Fibroblast of gingiva (primary cell): ENCODE results near the gene ANKMY2.

Experiments used
- DNase-seq: peaks from one replicate; pipeline ENCODE4 v3.0.0-alpha.2; 2011; ENCODE audit warnings: low read depth

Gene ANKMY2

GRCh38 chr7:16579216-16579615 lies 66.3 kb downstream of the ANKMY2 start:
- DNase-seq: no peak

GRCh38 chr7:16571941-16572340 lies 73.6 kb downstream of the ANKMY2 start:
- no peak for DNase-seq

- DNase-seq: peak; percentile 34
Observed at GRCh38 chr7:16564909-16565426, 80.6 kb downstream of the ANKMY2 start.

- no peak for DNase-seq
Observed at GRCh38 chr7:16564023-16564380, 81.6 kb downstream of the ANKMY2 start.

DNA sequence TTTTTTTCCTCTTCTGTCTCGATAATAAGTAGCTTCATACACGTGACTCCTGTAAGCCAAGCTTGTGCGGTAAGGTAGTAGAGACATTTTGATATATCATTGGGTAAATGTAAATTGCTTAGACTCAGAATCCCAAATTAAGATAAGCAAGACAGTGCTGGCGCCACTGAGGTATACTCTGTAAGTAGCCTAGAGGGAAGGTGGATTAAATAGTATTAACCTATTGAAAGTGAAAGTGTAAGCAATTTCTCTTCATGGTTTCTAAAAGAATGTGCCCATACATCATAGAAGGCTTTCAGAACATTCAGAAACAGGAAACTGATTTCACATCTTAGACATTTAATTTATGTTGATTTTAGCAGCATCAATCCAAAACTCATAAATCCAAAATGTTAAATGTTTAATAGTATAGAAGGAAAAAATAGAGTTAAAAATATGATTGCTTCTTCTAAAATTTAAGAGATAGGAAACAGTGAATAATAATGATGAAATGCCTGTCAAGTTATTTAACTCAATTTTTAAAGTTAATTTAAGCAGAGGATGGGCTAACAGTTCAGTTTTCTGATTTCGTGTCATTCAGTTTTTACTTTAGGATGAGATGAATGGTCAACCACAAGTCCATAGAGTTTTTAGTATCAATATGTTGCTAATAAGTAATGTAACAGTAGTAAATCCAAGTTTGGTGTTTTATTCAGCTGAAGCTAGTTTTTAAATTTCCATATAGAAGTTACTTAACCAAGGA lies 82.1 kb downstream of the ANKMY2 start:
- DNase-seq: no peak

DNA sequence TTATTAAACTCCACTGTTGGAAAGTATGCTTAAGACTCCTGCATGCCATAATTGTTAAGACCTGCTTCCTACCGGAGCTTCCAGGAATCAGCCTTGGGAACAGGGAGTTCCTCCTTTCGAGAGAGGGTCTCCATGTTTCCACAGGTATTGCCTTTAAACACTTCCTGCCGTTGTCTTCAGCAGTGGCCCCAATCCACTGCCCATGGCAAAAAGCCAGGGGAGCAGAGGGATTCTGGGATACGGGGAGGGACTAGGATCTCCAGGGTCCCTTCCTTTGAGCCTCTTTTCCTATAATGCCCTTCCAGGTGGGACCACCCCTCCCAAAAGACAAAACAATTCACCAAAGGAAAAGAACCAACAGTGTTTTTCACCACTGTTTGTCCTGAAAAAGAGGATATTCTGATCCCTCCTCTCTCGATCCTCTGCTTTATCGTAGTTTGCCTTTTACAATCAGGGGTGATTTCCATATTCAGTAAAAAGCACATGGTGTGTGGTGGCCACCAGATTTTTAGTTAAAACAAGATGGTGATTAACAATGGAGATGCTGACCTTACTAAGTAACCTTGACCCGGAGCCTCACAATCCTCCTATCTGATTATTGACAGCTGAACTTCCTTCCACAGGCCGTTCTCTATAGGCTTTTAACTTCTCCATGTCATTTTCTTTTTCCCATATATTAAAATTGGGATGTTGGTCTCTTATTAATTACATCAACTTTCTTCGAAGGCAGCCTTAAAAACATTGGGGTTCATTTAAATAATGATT lies 82.9 kb downstream of the ANKMY2 start:
- no peak for DNase-seq

DNA sequence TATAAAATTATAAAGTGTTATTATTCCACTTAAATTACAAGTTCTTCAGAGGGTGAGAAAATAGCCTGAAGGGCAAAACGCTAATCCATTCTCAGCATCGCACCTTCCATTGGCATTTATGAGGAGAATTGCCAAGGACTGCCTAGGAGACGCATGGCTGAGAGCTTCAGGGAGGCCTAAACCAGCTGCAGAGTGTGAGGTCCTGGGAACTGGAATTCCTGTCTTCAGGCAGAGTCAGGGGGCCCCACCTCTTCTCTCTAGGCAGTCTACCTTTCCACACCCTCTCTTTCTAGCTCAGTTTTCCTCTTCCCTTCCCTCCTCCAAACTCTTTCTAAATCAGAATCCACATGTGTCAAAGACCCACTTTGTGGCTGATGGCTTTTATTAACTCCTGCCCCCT lies 83.6 kb downstream of the ANKMY2 start:
- DNase-seq: no peak

DNA sequence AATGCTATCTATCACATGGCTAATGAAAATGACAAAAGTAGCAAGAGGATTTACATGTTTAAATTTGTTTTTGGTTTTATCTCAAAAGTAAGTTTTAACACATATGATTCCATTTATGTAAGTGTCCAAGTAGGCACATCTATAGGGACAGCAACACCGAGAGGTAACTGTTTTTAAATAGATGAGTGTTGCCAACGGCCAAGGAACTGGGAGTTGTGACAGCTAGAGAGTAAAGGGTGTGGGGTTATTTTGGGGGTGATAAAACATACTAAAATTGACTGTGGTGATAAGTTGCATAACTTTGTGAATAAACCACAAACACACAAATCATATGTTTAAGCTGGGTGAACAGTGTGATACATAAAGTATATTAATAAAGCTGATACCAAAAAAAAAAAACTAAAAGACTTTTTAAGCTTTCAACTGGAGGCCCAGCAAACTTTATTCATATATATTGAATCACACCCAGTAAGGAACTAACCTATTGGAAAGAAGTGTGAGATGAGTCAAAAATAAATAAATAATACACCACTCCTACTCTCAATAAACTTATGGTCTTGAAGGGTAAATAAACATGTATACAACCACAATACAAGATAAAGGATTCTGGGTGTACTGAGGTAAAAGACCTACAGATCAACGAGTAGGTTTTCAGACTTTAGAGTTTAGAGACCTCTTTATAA lies 85.9 kb downstream of the ANKMY2 start:
- DNase-seq: no peak

- DNase-seq: no peak
Observed at GRCh38 chr7:16558761-16559302, 86.7 kb downstream of the ANKMY2 start.

- DNase-seq: no peak
Observed at GRCh38 chr7:16556359-16556758, 89.2 kb downstream of the ANKMY2 start.

- no peak for DNase-seq
Observed at GRCh38 chr7:16554518-16555236, 90.9 kb downstream of the ANKMY2 start.

DNA sequence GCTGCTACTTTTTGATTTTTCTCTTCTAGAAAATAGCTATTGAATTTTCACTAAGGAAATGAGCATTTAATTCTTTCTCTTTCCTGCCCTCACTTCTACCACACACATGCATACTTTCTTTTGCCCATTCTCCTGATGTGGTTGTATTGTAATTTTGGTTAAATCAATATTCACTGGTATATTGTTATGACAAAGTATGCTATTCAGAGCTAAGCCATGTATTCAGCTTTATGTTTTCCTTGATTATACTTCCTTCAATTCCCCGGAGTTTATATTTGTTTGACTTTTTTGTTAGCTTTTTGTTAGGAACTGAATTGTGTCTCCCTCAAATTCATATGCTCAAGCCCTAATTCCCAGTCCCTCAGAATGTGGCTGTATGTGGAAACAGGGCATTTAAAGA lies 94.9 kb downstream of the ANKMY2 start:
- DNase-seq: no peak
